IPS DF 4.7 (cell line): ENCODE measurements around the gene DNAH6.
"Not testable (repeated sequence)": the region's sequence is repeated elsewhere in the genome, so short reads cannot be mapped to it uniquely, and the experiment has no call there.

Experiments used
- DNase-seq: peaks from one replicate; pipeline ENCODE4 v3.0.0-alpha.2; 2013; ENCODE audit warnings: low spot score; ENCODE audit errors: extremely low read depth

The DNAH6 gene

GRCh38 chr2:84748341-84748740 is 232.0 kb downstream of the DNAH6 start:
- no peak for DNase-seq

GRCh38 chr2:84749442-84749841 is 233.1 kb downstream of the DNAH6 start:
- DNase-seq, result no peak

- DNase-seq, result no peak
Measured at GRCh38 chr2:84755096-84755495, 238.8 kb downstream of the DNAH6 start.

- DNase-seq, result no peak
Measured at GRCh38 chr2:84757648-84758047, 241.3 kb downstream of the DNAH6 start.

GRCh38 chr2:84766791-84767190 is 250.5 kb downstream of the DNAH6 start:
- no peak for DNase-seq

GRCh38 chr2:84768840-84769239 is 252.5 kb downstream of the DNAH6 start:
- DNase-seq, result no peak

GRCh38 chr2:84770280-84770679 is 254.0 kb downstream of the DNAH6 start:
- no peak for DNase-seq

- no peak for DNase-seq
Measured at GRCh38 chr2:84771251-84771650, 255.0 kb downstream of the DNAH6 start.

- DNase-seq, result not testable (repeated sequence)
Measured at GRCh38 chr2:84773562-84773961, 257.3 kb downstream of the DNAH6 start.

- no peak for DNase-seq
Measured at GRCh38 chr2:84776011-84776410, 259.7 kb downstream of the DNAH6 start.

- DNase-seq, result no peak
Measured at GRCh38 chr2:84778911-84779690, 262.8 kb downstream of the DNAH6 start.

- no peak for DNase-seq
Measured at GRCh38 chr2:84779781-84780180, 263.5 kb downstream of the DNAH6 start.

- DNase-seq, result no peak
Measured at GRCh38 chr2:84781942-84782716, 265.8 kb downstream of the DNAH6 start.

- no peak for DNase-seq
Measured at GRCh38 chr2:84782717-84783442, 266.6 kb downstream of the DNAH6 start.

GRCh38 chr2:84785950-84786349 is 269.7 kb downstream of the DNAH6 start:
- no peak for DNase-seq

GRCh38 chr2:84786601-84787000 is 270.3 kb downstream of the DNAH6 start:
- no peak for DNase-seq

- DNase-seq, result no peak
Measured at GRCh38 chr2:84788027-84788426, 271.7 kb downstream of the DNAH6 start.

- no peak for DNase-seq
Measured at GRCh38 chr2:84788498-84788897, 272.2 kb downstream of the DNAH6 start.

GRCh38 chr2:84792856-84793522 is 276.7 kb downstream of the DNAH6 start:
- no peak for DNase-seq

- no peak for DNase-seq
Measured at GRCh38 chr2:84793641-84794040, 277.3 kb downstream of the DNAH6 start.

- DNase-seq, result no peak
Measured at GRCh38 chr2:84796798-84797197, 280.5 kb downstream of the DNAH6 start.

- DNase-seq, result no peak
Measured at GRCh38 chr2:84797271-84797670, 281.0 kb downstream of the DNAH6 start.
